Gastrocnemius medialis (tissue), 4 donors: ENCODE data around the gene ONECUT3. TPM values are rescaled to one million over a fixed set of nuclear protein-coding genes. Genes with fewer than 3 reads are reported as not detected.

ENCODE experiments used
- ATAC-seq, 2 donors: fragments of 150-250 bp; one replicate each; pipeline ENCODE4 v1.9.1; 2016
- DNase-seq, 2 donors: peaks; one replicate each; pipeline ENCODE4 v3.0.0-alpha.2; 2019
- H3K27ac ChIP-seq, 4 donors: fragments of 200-600 bp; sonication (generic); 1 replicate in 1 of 4; 2 replicates in 3 of 4; pipeline ENCODE4 v1.5.1; 2016 to 2018; ENCODE audit warnings: mild to moderate bottlenecking in 2 of 4, moderate library complexity in 1 of 4
- H3K27me3 ChIP-seq, 3 donors: fragments of 200-600 bp; sonication (generic) in 2 of 3; 1 replicate in 1 of 3; 2 replicates in 2 of 3; pipeline versions ENCODE4 v1.5.1 to v1.6.0; 2016 to 2019; ENCODE audit warnings: mild to moderate bottlenecking in 1 of 3, moderate library complexity in 1 of 3
- H3K36me3 ChIP-seq, 2 donors: fragments of 200-600 bp; sonication (generic) in 1 of 2; one replicate each; pipeline ENCODE4 v1.5.1; 2017 to 2018
- H3K4me1 ChIP-seq, 2 donors: fragments of 200-600 bp; sonication (generic) in 1 of 2; one replicate each; pipeline ENCODE4 v1.5.1; 2016 to 2017; ENCODE audit warnings: mild to moderate bottlenecking in 2 of 2
- H3K4me3 ChIP-seq, 4 donors: fragments of 200-600 bp; sonication (generic) in 3 of 4; 1 replicate in 1 of 4; 2 replicates in 3 of 4; pipeline ENCODE4 v1.5.1; 2016 to 2019; ENCODE audit warnings: mild to moderate bottlenecking in 2 of 4
- H3K9me3 ChIP-seq, 3 donors: fragments of 200-600 bp; sonication (generic) in 2 of 3; 1 replicate in 1 of 3; 2 replicates in 2 of 3; pipeline ENCODE4 v1.5.1; 2016 to 2019
- POLR2A ChIP-seq, 2 donors: fragments of 450-650 bp; IDR thresholded peaks; one replicate each; pipeline ENCODE4 v1.6.1; 2017; ENCODE audit warnings: antibody characterized with exemption in 2 of 2, mild to moderate bottlenecking in 2 of 2, moderate library complexity in 2 of 2
- in situ Hi-C, 4 donors: fragments of 200-750 bp; cut with MboI; loops; one replicate each; pipeline versions ENCODE4 v1.15.0 to v1.8.0; 2017; ENCODE audit warnings: low sequenced_read_pairs in 4 of 4
- intact Hi-C: fragments of 100-400 bp; cut with DNase I; formaldehyde crosslinking; loops from one replicate; pipeline ENCODE4 v1.15.1; 2023; ENCODE audit warnings: low total_unique reads
- total RNA-seq, 4 donors: library from RNA; depleted of rRNA; stranded (reverse); fragments of >200 nt; gene quantifications; one replicate each; pipeline versions ENCODE4 v1.1.0 to v1.2.3, GENCODE V29; 2016
- TF ChIP-seq, protein P1 (sequence below), 5 experiments: fragments of 450-650 bp in 3 of 5; fragments of 200-600 bp in 2 of 5; sonication (generic) in 2 of 5; IDR thresholded peaks in 4 of 5; conservative IDR thresholded peaks in 1 of 5; 1 replicate in 4 of 5; 2 replicates in 1 of 5; pipeline ENCODE4 v1.5.1; 2016 to 2019; ENCODE audit warnings: antibody characterized with exemption in 5 of 5, mild to moderate bottlenecking in 3 of 5, moderate library complexity in 3 of 5

Gene ONECUT3
- total RNA-seq, 4 donors from 2014 or later, result not detected

- peaks cover 0 to 9% of the 10 kb centered on the region in 2 donors for H3K4me1 ChIP-seq
- peaks cover 0 to 49% of the 10 kb centered on the region in 2 donors for H3K36me3 ChIP-seq
- H3K4me3 ChIP-seq, result no peak overlapping the region
- H3K27ac ChIP-seq, result no peak overlapping the region
- intact Hi-C loops, result no loop called here
- TF ChIP-seq, protein P1, sequence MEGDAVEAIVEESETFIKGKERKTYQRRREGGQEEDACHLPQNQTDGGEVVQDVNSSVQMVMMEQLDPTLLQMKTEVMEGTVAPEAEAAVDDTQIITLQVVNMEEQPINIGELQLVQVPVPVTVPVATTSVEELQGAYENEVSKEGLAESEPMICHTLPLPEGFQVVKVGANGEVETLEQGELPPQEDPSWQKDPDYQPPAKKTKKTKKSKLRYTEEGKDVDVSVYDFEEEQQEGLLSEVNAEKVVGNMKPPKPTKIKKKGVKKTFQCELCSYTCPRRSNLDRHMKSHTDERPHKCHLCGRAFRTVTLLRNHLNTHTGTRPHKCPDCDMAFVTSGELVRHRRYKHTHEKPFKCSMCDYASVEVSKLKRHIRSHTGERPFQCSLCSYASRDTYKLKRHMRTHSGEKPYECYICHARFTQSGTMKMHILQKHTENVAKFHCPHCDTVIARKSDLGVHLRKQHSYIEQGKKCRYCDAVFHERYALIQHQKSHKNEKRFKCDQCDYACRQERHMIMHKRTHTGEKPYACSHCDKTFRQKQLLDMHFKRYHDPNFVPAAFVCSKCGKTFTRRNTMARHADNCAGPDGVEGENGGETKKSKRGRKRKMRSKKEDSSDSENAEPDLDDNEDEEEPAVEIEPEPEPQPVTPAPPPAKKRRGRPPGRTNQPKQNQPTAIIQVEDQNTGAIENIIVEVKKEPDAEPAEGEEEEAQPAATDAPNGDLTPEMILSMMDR (IDR thresholded peaks at IDR 0.05 in 4 of 5, conservative IDR thresholded peaks at IDR 0.05 in 1 of 5), result peak; percentile 77 to 92 (median 82)
- no peak for TF ChIP-seq POLR2A (IDR thresholded peaks at IDR 0.05)
- DNase-seq (peak in 1 of 2 donors; percentile 53), ATAC-seq (peak; percentile 81 to 87)
- H3K27me3 ChIP-seq, result no peaks in the 10 kb centered on the region
- in situ Hi-C loops, result no loop called here
- no peaks in the 10 kb centered on the region for H3K9me3 ChIP-seq
Measured at GRCh38 chr19:1825909-1826556, 72.7 kb downstream of the ONECUT3 start.

- in situ Hi-C loops, result no loop called here
- TF ChIP-seq, protein P1 (IDR thresholded peaks at IDR 0.05 in 4 of 5, conservative IDR thresholded peaks at IDR 0.05 in 1 of 5), result no peak
- TF ChIP-seq POLR2A (IDR thresholded peaks at IDR 0.05), result no peak
- no peak for ATAC-seq
- H3K27ac ChIP-seq, result no peak overlapping the region
- no peaks in the 10 kb centered on the region for H3K9me3 ChIP-seq
- peaks cover 0 to 9% of the 10 kb centered on the region in 2 donors for H3K4me1 ChIP-seq
- no peak overlapping the region for H3K4me3 ChIP-seq
- intact Hi-C loops, result no loop called here
- peaks cover 0 to 40% of the 10 kb centered on the region in 2 donors for H3K36me3 ChIP-seq
- no peak for DNase-seq
- no peaks in the 10 kb centered on the region for H3K27me3 ChIP-seq
Measured at GRCh38 chr19:1826557-1827521, 73.5 kb downstream of the ONECUT3 start.

DNA sequence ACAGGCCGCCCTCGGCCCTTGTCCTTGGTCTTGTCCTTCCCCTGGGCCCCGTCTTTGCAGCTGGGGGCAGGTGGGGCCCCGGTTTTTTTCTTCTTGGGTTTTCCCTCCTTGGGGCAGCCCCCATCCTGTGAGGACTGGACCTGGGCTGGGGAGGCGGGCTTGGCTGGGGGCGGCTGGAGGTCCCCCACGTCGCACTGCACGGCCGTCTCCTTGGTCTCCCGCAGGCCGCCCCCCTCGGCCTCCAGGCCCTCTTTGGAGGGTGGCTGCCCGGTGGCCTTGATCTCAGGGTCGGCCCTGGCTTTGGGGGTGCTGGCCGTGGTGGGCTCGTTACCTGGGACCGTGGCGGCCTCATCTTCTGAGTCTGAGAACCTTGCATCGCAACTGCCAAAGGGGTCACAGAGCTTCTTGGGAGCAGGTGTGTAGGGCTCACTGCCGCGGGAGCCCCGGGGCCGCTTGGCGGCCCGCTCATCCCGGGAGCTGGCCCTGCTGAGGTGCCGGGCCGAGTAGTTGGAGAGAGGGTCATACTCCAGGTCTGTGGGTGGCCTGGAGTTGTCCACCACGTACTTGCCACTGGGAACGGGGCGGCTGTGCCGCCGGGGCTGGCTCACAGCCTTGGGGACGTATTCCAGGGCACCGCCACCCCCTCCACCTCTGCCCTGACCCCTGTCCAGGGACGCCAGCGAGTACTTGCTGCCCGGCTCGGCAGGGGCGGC is 74.4 kb downstream of the ONECUT3 start:
- TF ChIP-seq, protein P1 (IDR thresholded peaks at IDR 0.05 in 4 of 5, conservative IDR thresholded peaks at IDR 0.05 in 1 of 5), result no peak
- no peak for TF ChIP-seq POLR2A (IDR thresholded peaks at IDR 0.05)
- Histone ChIP-seq H3K4me3 (no peak overlapping the region), H3K27me3 (no peaks in the 10 kb centered on the region), H3K4me1 (peaks cover 0 to 9% of the 10 kb centered on the region in 2 donors), H3K36me3 (peaks cover 0 to 38% of the 10 kb centered on the region in 2 donors), H3K9me3 (no peaks in the 10 kb centered on the region), H3K27ac (no peak overlapping the region)
- DNase-seq (no peak), ATAC-seq (no peak)
- in situ Hi-C loops, result no loop called here
- intact Hi-C loops, result no loop called here

DNA sequence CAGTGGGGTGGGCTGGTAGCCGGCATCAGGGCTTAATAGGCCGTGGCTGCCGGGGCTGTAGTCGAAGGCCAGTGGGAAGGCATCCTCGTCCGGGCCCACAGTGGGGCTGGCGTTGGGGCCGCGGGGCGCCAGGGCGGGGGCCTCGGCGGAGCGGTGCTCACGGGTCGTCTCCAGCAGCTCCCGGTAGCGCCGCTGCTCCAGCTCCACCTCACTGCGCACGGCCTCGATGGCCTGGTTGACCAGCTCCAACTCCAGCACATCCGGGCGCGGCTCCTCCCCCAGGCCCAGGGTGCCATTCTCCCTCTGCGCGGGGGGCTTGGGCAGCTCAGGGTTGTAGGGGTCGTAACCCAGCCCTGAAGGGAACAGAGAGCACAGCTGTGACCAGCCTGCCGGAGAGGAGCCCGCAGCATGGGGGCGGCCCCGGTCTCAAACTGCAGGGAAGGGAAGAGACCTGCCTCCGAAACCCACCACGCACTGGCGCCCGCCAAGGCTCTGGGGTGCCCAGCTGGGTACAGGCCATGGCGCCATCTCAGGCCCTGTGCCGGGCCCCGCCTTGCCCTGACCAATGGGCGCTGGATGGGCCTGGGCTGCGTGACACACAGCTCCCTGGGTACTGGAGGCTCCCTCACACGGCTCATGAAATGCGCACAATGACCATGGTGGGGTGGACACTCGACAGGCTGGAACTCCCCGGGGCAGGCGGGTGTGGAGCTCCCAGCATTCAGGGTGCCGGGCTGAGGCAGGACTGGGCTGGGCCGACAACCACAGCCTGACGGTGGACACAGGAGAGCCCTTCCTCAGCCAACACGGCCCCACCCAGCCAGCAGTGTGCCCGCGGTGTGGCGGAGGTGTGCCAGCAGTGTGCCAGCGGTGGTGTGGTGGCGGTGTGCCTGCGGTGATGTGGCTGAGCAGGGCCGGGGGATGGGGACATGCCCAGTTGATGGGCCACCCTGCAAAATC is 75.3 kb downstream of the ONECUT3 start:
- H3K36me3 ChIP-seq, result peaks cover 0 to 30% of the 10 kb centered on the region in 2 donors
- in situ Hi-C loops, result no loop called here

More for the DNA sequence above, 75.3 kb downstream of the ONECUT3 start:
- Histone ChIP-seq H3K9me3 (no peaks in the 10 kb centered on the region), H3K27me3 (no peaks in the 10 kb centered on the region), H3K27ac (no peak overlapping the region), H3K4me3 (no peak overlapping the region), H3K4me1 (peaks cover 0 to 16% of the 10 kb centered on the region in 2 donors)
- TF ChIP-seq, protein P1 (IDR thresholded peaks at IDR 0.05 in 4 of 5, conservative IDR thresholded peaks at IDR 0.05 in 1 of 5), result no peak
- no peak for TF ChIP-seq POLR2A (IDR thresholded peaks at IDR 0.05)
- no peak for ATAC-seq
- intact Hi-C loops, result no loop called here
- DNase-seq, result no peak
